Stimulated activated CD8-positive, alpha-beta memory T cell treated with anti-CD3 and anti-CD28 coated beads, Interleukin-2, amount 100 ng/mL, for 48 hours (primary cell): ENCODE results near the gene CFAP74.

Source experiments
- DNase-seq, 2 donors: peaks; one replicate each; pipeline ENCODE4 v3.0.0-alpha.2; 2020; ENCODE audit warnings: low read depth in 2 of 2

CFAP74 gene

GRCh38 chr1:1971688-1972087, 31.9 kb downstream of the CFAP74 start:
- no peak for DNase-seq

- DNase-seq: no peak
Measured at GRCh38 chr1:1971017-1971416, 32.6 kb downstream of the CFAP74 start.

- DNase-seq: no peak
Measured at GRCh38 chr1:1969953-1970716, 33.5 kb downstream of the CFAP74 start.

- no peak for DNase-seq
Measured at GRCh38 chr1:1969505-1969900, 34.1 kb downstream of the CFAP74 start.

- DNase-seq: no peak
Measured at GRCh38 chr1:1968767-1969504, 34.6 kb downstream of the CFAP74 start.

GRCh38 chr1:1967879-1968278, 35.7 kb downstream of the CFAP74 start:
- DNase-seq: no peak

- DNase-seq: no peak
Measured at GRCh38 chr1:1967151-1967550, 36.4 kb downstream of the CFAP74 start.

- DNase-seq: no peak
Measured at GRCh38 chr1:1966071-1966740, 37.4 kb downstream of the CFAP74 start.

GRCh38 chr1:1965546-1965945, 38.0 kb downstream of the CFAP74 start:
- no peak for DNase-seq

- DNase-seq: no peak
Measured at GRCh38 chr1:1964811-1965210, 38.8 kb downstream of the CFAP74 start.

GRCh38 chr1:1963570-1963969, 40.0 kb downstream of the CFAP74 start:
- no peak for DNase-seq

GRCh38 chr1:1962752-1963151, 40.8 kb downstream of the CFAP74 start:
- no peak for DNase-seq

GRCh38 chr1:1960480-1961196, 42.9 kb downstream of the CFAP74 start:
- no peak for DNase-seq

- peak; percentile 72 to 78 for DNase-seq
Measured at GRCh38 chr1:1959840-1960479, 43.6 kb downstream of the CFAP74 start.

GRCh38 chr1:1959459-1959839, 44.1 kb downstream of the CFAP74 start:
- no peak for DNase-seq

- DNase-seq: no peak
Measured at GRCh38 chr1:1958071-1958541, 45.5 kb downstream of the CFAP74 start.

- DNase-seq: no peak
Measured at GRCh38 chr1:1957533-1957961, 46.0 kb downstream of the CFAP74 start.

GRCh38 chr1:1956586-1957532, 46.7 kb downstream of the CFAP74 start:
- no peak for DNase-seq

GRCh38 chr1:1956101-1956500, 47.5 kb downstream of the CFAP74 start:
- no peak for DNase-seq

- no peak for DNase-seq
Measured at GRCh38 chr1:1955621-1956094, 47.9 kb downstream of the CFAP74 start.
